ENCODE measurements around the gene MYL6B. TPM values are rescaled to one million over a fixed set of nuclear protein-coding genes. Genes with fewer than 3 reads are reported as not detected.
A peak's percentile ranks its signal among the peaks of the same experiment; 100 is the strongest.

MYL6B gene
- total and polyA plus RNA-seq, 7 experiments from 2014 or later = 3.7 to 60.3 (median 6.7) TPM

- peak overlapping the region; percentile 95 for H3K4me3 ChIP-seq (ENCODE audit: low read length)
- H3K27me3 Mint-ChIP-seq = no peaks in the 10 kb centered on the region
- peaks cover 24 to 25% of the 10 kb centered on the region in 2 donors for H3K4me1 ChIP-seq (ENCODE audit: control insufficient read depth in 2 of 2, insufficient read depth in 2 of 2, low read length in 2 of 2)
- CTCF ChIA-PET = interaction anchor here (0.5 to 13.4 kb wide), 24 partner anchors 9 to 380 kb away, joined by 3 to 193 read pairs (median 5); partner anchors contain the start of genes ANKRD52, ESYT1, MYL6 and PA2G4
- intact Hi-C loops (cut with micrococcal nuclease) = loop anchor here (1.0 to 10.0 kb wide), 33 partner anchors 7 to 1623 kb away; partner anchors contain the start of genes ANKRD52 (in 2 of the 2), COQ10A (in 2 of the 2), MYL6 (in 2 of the 2) and MYL6B (in 2 of the 2)
- peaks cover 0 to 22% (median 0%) of the 10 kb centered on the region in 3 experiments for H3K36me3 ChIP-seq (ENCODE audit: control insufficient read depth in 2 of 3, insufficient read depth in 3 of 3, low read length in 3 of 3)
- ATAC-seq (no peak), DNase-seq (no peak)
- POLR2A ChIA-PET = interaction anchor here (0.8 to 7.6 kb wide), 36 partner anchors 9 to 375 kb away, joined by 3 to 230 read pairs (median 5); partner anchors contain the start of genes ANKRD52, CNPY2, ESYT1 and GDF11
- H3K4me1 Mint-ChIP-seq = peaks cover 24 to 49% (median 36%) of the 10 kb centered on the region in 7 donors
- H3K27ac ChIP-seq (ENCODE audit: low read depth, low read length) = peak overlapping the region; percentile 93
- H3K27ac Mint-ChIP-seq = peak overlapping the region; percentile 89 to 99 (median 98)
- peak overlapping the region; percentile 87 to 100 (median 96) for H3K4me3 Mint-ChIP-seq
- H3K36me3 Mint-ChIP-seq = peaks cover 7 to 25% (median 19%) of the 10 kb centered on the region in 5 donors
- H3K27me3 ChIP-seq (ENCODE audit: control insufficient read depth in 2 of 2, insufficient read depth in 2 of 2, low read length in 2 of 2) = no peaks in the 10 kb centered on the region
- H3K9me3 Mint-ChIP-seq = peaks cover 0 to 5% (median 0%) of the 10 kb centered on the region in 11 donors
- H3K9me3 ChIP-seq (ENCODE audit: control insufficient read depth in 2 of 3, low read length in 3 of 3) = no peaks in the 10 kb centered on the region
These were observed 33.6 kb upstream of the MYL6B start for GRCh38 chr12:56118688-56119357.

DNA sequence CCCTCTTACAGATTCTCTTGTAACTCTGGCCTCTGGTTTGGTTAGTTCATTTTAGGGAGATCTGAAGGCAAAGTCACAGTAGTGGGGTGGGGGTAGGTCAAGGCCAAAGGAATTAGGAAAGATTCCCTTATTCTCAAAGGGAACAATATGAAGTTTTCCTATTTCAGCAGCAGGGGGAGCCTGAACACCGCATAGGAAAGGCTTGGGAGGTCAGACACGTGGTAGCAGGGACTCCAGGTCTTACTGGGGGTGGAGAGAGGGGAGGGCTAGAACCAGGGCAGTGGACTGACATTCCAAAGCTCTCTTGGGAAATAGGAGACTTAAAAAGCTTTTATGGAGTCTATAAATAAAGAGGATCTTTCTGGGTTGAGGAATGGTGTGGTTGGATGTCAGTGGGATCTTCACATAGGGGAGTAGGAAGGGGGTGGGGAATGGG is 33.0 kb upstream of the MYL6B start:
- peaks cover 24 to 25% of the 10 kb centered on the region in 2 donors for H3K4me1 ChIP-seq (ENCODE audit: control insufficient read depth in 2 of 2, insufficient read depth in 2 of 2, low read length in 2 of 2)
- peaks cover 7 to 25% (median 17%) of the 10 kb centered on the region in 5 donors for H3K36me3 Mint-ChIP-seq

DNA sequence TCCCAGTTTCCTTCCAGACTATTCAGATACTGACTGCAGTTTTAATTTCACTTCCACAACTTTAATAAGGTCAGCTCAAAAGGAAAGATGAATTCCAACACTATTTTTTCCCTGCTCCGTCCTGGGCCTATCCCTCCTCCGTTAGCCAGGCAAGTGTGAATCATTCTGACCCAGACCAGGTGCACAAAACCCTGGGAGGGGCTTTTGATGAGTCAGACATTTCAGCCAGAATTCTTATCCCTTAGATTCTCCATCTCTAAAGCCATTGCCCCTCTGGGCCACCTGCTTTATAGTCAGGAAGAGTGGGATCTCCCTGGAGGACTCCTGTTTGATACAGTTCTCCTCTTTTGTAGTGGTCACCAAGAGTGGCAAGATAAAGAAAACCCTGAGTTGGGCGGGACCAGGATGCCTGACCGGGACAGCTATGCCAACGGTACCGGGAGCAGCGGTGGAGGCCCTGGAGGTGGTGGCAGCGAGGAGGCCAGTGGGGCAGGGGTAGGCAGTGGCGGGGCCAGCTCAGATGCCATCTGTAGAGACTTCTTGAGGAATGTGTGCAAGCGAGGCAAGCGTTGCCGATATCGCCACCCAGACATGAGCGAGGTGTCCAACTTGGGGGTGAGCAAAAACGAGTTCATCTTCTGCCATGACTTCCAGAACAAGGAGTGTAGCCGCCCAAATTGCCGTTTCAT is 32.1 kb upstream of the MYL6B start:
- peaks cover 0 to 5% (median 0%) of the 10 kb centered on the region in 11 donors for H3K9me3 Mint-ChIP-seq
- POLR2A ChIA-PET = interaction anchor here (0.5 to 7.6 kb wide), 11 partner anchors 8 to 147 kb away, joined by 3 to 230 read pairs (median 46); partner anchors contain the start of genes ANKRD52, ESYT1, MYL6 and PA2G4
- ATAC-seq (no peak), DNase-seq (no peak)
- intact Hi-C loops (cut with micrococcal nuclease) = no loop called here
- Histone ChIP-seq H3K36me3 (ENCODE audit: control insufficient read depth in 2 of 3, insufficient read depth in 3 of 3, low read length in 3 of 3) (peaks cover 0 to 20% (median 0%) of the 10 kb centered on the region in 3 experiments), H3K27me3 (ENCODE audit: control insufficient read depth in 2 of 2, insufficient read depth in 2 of 2, low read length in 2 of 2) (no peaks in the 10 kb centered on the region), H3K4me3 (ENCODE audit: low read length) (no peak overlapping the region), H3K9me3 (ENCODE audit: control insufficient read depth in 2 of 3, low read length in 3 of 3) (no peaks in the 10 kb centered on the region), H3K4me1 (ENCODE audit: control insufficient read depth in 2 of 2, insufficient read depth in 2 of 2, low read length in 2 of 2) (peaks cover 24 to 29% of the 10 kb centered on the region in 2 donors), H3K27ac (ENCODE audit: low read depth, low read length) (no peak overlapping the region)
- peaks cover 24 to 60% (median 46%) of the 10 kb centered on the region in 7 donors for H3K4me1 Mint-ChIP-seq
- peak overlapping the region in 2 of 9 donors; percentile 36 to 38 for H3K27ac Mint-ChIP-seq
- peaks cover 7 to 25% (median 17%) of the 10 kb centered on the region in 5 donors for H3K36me3 Mint-ChIP-seq
- H3K27me3 Mint-ChIP-seq = no peaks in the 10 kb centered on the region
- CTCF ChIA-PET = interaction anchor here (0.7 to 13.4 kb wide), 12 partner anchors 8 to 343 kb away, joined by 3 to 193 read pairs (median 4); partner anchors contain the start of genes ESYT1, MYL6, PA2G4 and RNF41
- peak overlapping the region in 1 of 10 donors; percentile 18 for H3K4me3 Mint-ChIP-seq

More for the DNA sequence above, 33.0 kb upstream of the MYL6B start:
- Mint-ChIP-seq H3K9me3 (peaks cover 0 to 5% (median 0%) of the 10 kb centered on the region in 11 donors), H3K4me1 (peaks cover 24 to 53% (median 41%) of the 10 kb centered on the region in 7 donors), H3K4me3 (peak overlapping the region; percentile 87 to 100 (median 96)), H3K27ac (peak overlapping the region; percentile 89 to 99 (median 98)), H3K27me3 (no peaks in the 10 kb centered on the region)
- intact Hi-C loops (cut with micrococcal nuclease) = loop anchor here (1.0 to 10.0 kb wide), 18 partner anchors 39 to 1623 kb away; partner anchors contain the start of genes ANKRD52 (in 2 of the 2), COQ10A (in 2 of the 2), SUOX (in 2 of the 2) and BAZ2A (in 1 of the 2)
- DNase-seq = peak in 8 of 9 donors; percentile 48 to 70 (median 60)
- Histone ChIP-seq H3K27ac (ENCODE audit: low read depth, low read length) (peak overlapping the region; percentile 93), H3K9me3 (ENCODE audit: control insufficient read depth in 2 of 3, low read length in 3 of 3) (no peaks in the 10 kb centered on the region), H3K4me3 (ENCODE audit: low read length) (no peak overlapping the region), H3K27me3 (ENCODE audit: control insufficient read depth in 2 of 2, insufficient read depth in 2 of 2, low read length in 2 of 2) (no peaks in the 10 kb centered on the region), H3K36me3 (ENCODE audit: control insufficient read depth in 2 of 3, insufficient read depth in 3 of 3, low read length in 3 of 3) (peaks cover 0 to 20% (median 0%) of the 10 kb centered on the region in 3 experiments)
- ChIA-PET POLR2A (interaction anchor here (0.8 to 7.6 kb wide), 15 partner anchors 9 to 351 kb away, joined by 3 to 230 read pairs (median 11); partner anchors contain the start of genes ANKRD52, ESYT1, MYL6 and PA2G4), CTCF (interaction anchor here (0.7 to 13.4 kb wide), 15 partner anchors 9 to 344 kb away, joined by 3 to 193 read pairs (median 4); partner anchors contain the start of genes ESYT1, MYL6, PA2G4 and RNF41)
- ATAC-seq = no peak

DNA sequence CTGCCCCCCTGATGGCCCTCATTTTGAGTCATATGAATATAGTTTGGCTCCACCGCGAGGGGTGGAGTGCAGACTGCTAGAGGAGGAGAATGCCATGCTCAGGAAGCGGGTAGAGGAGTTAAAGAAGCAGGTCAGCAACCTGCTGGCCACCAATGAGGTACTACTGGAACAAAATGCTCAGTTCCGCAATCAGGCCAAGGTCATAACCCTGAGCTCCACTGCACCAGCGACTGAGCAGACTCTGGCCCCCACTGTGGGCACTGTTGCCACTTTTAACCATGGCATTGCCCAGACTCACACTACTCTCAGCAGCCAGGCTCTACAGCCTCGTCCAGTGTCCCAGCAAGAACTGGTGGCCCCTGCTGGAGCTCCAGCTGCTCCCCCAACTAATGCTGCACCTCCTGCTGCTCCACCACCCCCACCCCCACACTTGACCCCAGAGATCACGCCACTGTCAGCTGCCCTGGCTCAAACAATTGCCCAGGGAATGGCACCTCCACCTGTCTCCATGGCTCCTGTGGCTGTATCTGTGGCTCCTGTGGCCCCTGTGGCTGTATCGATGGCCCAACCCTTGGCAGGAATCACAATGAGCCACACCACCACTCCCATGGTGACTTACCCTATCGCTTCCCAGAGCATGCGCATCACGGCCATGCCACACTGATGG is 31.1 kb upstream of the MYL6B start:
- no peaks in the 10 kb centered on the region for H3K27me3 Mint-ChIP-seq
- Histone ChIP-seq H3K36me3 (ENCODE audit: control insufficient read depth in 2 of 3, insufficient read depth in 3 of 3, low read length in 3 of 3) (peaks cover 0 to 18% (median 0%) of the 10 kb centered on the region in 3 experiments), H3K9me3 (ENCODE audit: control insufficient read depth in 2 of 3, low read length in 3 of 3) (no peaks in the 10 kb centered on the region), H3K27me3 (ENCODE audit: control insufficient read depth in 2 of 2, insufficient read depth in 2 of 2, low read length in 2 of 2) (no peaks in the 10 kb centered on the region), H3K4me3 (ENCODE audit: low read length) (no peak overlapping the region), H3K4me1 (ENCODE audit: control insufficient read depth in 2 of 2, insufficient read depth in 2 of 2, low read length in 2 of 2) (peaks cover 27 to 35% of the 10 kb centered on the region in 2 donors), H3K27ac (ENCODE audit: low read depth, low read length) (no peak overlapping the region)
- intact Hi-C loops (cut with micrococcal nuclease) = no loop called here
- peaks cover 7 to 25% (median 17%) of the 10 kb centered on the region in 5 donors for H3K36me3 Mint-ChIP-seq
- no peak for ATAC-seq
- CTCF ChIA-PET = interaction anchor here (0.7 to 13.4 kb wide), 3 partner anchors 68 to 85 kb away, joined by 3 to 193 read pairs (median 3); partner anchors contain the start of gene SMARCC2
- H3K9me3 Mint-ChIP-seq = peaks cover 0 to 5% (median 0%) of the 10 kb centered on the region in 11 donors
- POLR2A ChIA-PET = interaction anchor here (0.7 to 7.6 kb wide), 4 partner anchors 17 to 137 kb away, joined by 3 to 230 read pairs (median 74); partner anchors contain the start of genes ANKRD52, PA2G4 and SMARCC2
- no peak overlapping the region for H3K4me3 Mint-ChIP-seq
- H3K27ac Mint-ChIP-seq = peak overlapping the region in 1 of 9 donors; percentile 36
- DNase-seq = no peak
- peaks cover 29 to 60% (median 50%) of the 10 kb centered on the region in 7 donors for H3K4me1 Mint-ChIP-seq

DNA sequence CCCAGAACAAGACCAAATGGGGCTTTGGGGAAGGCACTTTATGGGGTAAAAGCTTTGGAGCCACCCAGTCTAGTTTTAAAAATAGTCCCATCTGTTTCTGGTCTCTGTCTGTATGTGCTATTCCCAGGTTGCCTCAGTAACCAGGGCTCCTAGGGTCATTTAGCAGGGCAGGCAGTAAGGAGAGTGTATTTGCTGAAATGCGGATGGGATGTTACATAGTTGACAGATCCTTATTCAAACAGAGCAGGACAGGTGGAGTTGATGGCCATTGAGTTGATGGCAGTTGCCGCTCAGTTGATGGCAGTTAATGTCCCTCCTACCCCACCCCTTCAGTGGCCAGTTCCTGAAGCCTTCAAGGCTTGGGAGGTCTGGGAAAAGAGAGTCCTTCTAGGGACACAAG is 29.8 kb upstream of the MYL6B start:
- H3K36me3 ChIP-seq (ENCODE audit: control insufficient read depth in 2 of 3, insufficient read depth in 3 of 3, low read length in 3 of 3) = peaks cover 0 to 17% (median 0%) of the 10 kb centered on the region in 3 experiments
- peaks cover 36 to 46% of the 10 kb centered on the region in 2 donors for H3K4me1 ChIP-seq (ENCODE audit: control insufficient read depth in 2 of 2, insufficient read depth in 2 of 2, low read length in 2 of 2)
- intact Hi-C loops (cut with micrococcal nuclease) = no loop called here
- no peak for ATAC-seq
- Mint-ChIP-seq H3K27me3 (no peaks in the 10 kb centered on the region), H3K36me3 (peaks cover 3 to 14% (median 4%) of the 10 kb centered on the region in 5 donors), H3K4me3 (no peak overlapping the region), H3K4me1 (peaks cover 35 to 61% (median 59%) of the 10 kb centered on the region in 7 donors), H3K27ac (peak overlapping the region in 4 of 9 donors; percentile 1 to 79 (median 18)), H3K9me3 (peaks cover 0 to 5% (median 0%) of the 10 kb centered on the region in 11 donors)
- no peak overlapping the region for H3K27ac ChIP-seq (ENCODE audit: low read depth, low read length)
- H3K4me3 ChIP-seq (ENCODE audit: low read length) = no peak overlapping the region
- H3K27me3 ChIP-seq (ENCODE audit: control insufficient read depth in 2 of 2, insufficient read depth in 2 of 2, low read length in 2 of 2) = no peaks in the 10 kb centered on the region
- ChIA-PET CTCF (interaction anchor here (0.7 to 13.4 kb wide), 4 partner anchors 29 to 83 kb away, joined by 3 to 193 read pairs (median 3); partner anchors contain the start of gene SMARCC2), POLR2A (interaction anchor here (0.6 to 13.1 kb wide), 5 partner anchors 37 to 273 kb away, joined by 3 to 192 read pairs (median 5); partner anchors contain the start of genes MYL6 and SMARCC2)
- no peak for DNase-seq
- no peaks in the 10 kb centered on the region for H3K9me3 ChIP-seq (ENCODE audit: control insufficient read depth in 2 of 3, low read length in 3 of 3)
